SK-N-SH (cell line): Measurements from ENCODE around the gene ARFGEF2.

ENCODE experiments used
- CHD2 ChIP-seq: fragments of 150-350 bp; IDR thresholded peaks from 2 replicates; pipeline ENCODE4 v1.6.1; 2018; ENCODE audit warnings: low read length; ENCODE audit not compliant: partially characterized antibody
- CTCF ChIP-seq: fragments of 200-600 bp; sonication (generic); IDR thresholded peaks from 2 replicates; pipeline ENCODE4 v1.6.1; 2017; ENCODE audit warnings: antibody characterized with exemption, mild to moderate bottlenecking, moderate library complexity
- EZH2phosphoT487 ChIP-seq: fragments of 200-600 bp; sonication (generic); IDR thresholded peaks from 2 replicates; pipeline ENCODE4 v1.6.1; 2017; ENCODE audit warnings: low read depth, mixed run types, mild to moderate bottlenecking, antibody characterized with exemption, moderate library complexity, borderline replicate concordance
- GATA2 ChIP-seq: sonication (generic); formaldehyde crosslinking; IDR thresholded peaks from 2 replicates; pipeline ENCODE4 v1.5.0; 2020; ENCODE audit warnings: mild to moderate bottlenecking, missing genetic modification reagents
- MAX ChIP-seq: IDR thresholded peaks from 2 replicates; pipeline ENCODE4 v1.4.0; 2012; ENCODE audit warnings: low read depth
- MEF2A ChIP-seq: IDR thresholded peaks from 2 replicates; pipeline ENCODE4 v1.4.0; 2012; ENCODE audit warnings: low read depth, borderline replicate concordance
- NRF1 ChIP-seq: IDR thresholded peaks from 2 replicates; pipeline ENCODE4 v1.6.1; 2012; ENCODE audit warnings: low read depth, mild to moderate bottlenecking, low read length
- PBX3 ChIP-seq: IDR thresholded peaks from 2 replicates; pipeline ENCODE4; 2012
- RFX5 ChIP-seq: IDR thresholded peaks from 2 replicates; pipeline ENCODE4 v1.6.1; 2012; ENCODE audit warnings: mild to moderate bottlenecking, improper control_type of control experiment, low read length
- TAF1 ChIP-seq: IDR thresholded peaks from 2 replicates; pipeline ENCODE4 v1.6.1; 2012; ENCODE audit warnings: low read depth, mild to moderate bottlenecking, low read length, moderate library complexity, borderline replicate concordance
- YY1 ChIP-seq: IDR thresholded peaks from 2 replicates; pipeline ENCODE4 v1.4.0; 2012; ENCODE audit warnings: low read depth, mild to moderate bottlenecking

- no peak for TF ChIP-seq CHD2
- TF ChIP-seq MEF2A = no peak
- no peak for TF ChIP-seq CTCF
- TF ChIP-seq PBX3 = no peak
- no peak for TF ChIP-seq GATA2 (CRISPR knock-in tag)
- TF ChIP-seq NRF1 = no peak
- TF ChIP-seq YY1 = no peak
- no peak for TF ChIP-seq EZH2phosphoT487
- TF ChIP-seq TAF1 = no peak
- no peak for TF ChIP-seq MAX
- no peak for TF ChIP-seq RFX5
Measured at GRCh38 chr20:48926821-48927220, 5.3 kb downstream of the ARFGEF2 start.
